Measurements from ENCODE around the gene MGAT4C.

GRCh38 chr12:85948340-85948739 lies 307.9 kb downstream of the MGAT4C start:
- TF ChIP-seq POLR2A (IDR thresholded peaks at IDR 0.05; ENCODE audit: low read depth, low read length) (no peak), POU2F2 (IDR thresholded peaks at IDR 0.05; ENCODE audit: low read depth, low read length) (no peak), TAF1 (IDR thresholded peaks at IDR 0.05; ENCODE audit: low read depth, low read length) (no peak)
